ENCODE measurements around the gene OSBPL5.

OSBPL5 gene

DNA sequence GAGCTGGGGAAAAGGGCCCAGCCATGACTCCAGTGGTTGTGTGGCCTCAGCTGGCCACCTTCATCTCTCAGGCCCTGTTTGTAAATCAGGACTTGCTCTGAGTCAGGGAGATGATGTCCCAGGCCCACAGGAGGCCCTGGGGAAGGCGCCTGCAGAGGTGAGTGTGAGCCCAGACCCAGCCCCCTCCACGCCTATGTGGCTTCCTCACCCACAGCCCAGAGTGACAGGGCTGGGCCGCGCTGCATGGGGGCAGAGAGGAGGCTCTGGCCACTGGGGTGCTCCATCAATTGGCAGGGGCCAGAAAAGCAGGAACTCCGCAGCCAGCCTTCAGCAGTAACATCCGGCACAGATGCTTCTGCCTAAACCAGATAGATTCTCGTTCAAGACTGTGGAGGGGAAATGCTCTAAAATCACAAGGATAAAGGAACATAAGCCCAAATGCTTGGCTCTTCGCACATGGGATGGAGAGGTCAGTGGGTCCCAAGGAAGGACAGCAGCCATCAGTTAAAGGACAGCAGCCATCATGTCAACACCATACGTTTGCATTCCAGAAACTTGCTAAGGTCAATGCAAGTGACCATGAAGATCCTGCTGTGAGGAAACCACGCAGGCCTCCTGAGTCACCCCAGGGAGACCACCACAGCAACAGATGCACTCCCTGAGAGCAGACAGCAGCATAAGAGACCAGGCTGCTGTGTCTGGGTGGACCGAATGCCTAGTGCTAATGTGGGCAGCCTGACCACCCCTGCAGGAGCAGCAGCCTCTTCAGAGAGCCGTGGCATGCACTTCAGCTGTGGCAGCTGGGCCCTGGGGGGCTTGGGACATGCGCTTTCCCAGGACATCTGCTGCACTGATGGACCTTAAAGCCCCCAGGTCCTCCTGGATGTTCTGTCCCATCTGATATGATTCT is 28.3 kb downstream of the OSBPL5 start:
- intact Hi-C loops (cut with micrococcal nuclease), result no loop called here
- Mint-ChIP-seq H3K27ac (no peak overlapping the region), H3K27me3 (no peaks in the 10 kb centered on the region), H3K9me3 (no peaks in the 10 kb centered on the region), H3K36me3 (ENCODE audit: low read depth) (peaks cover 24% of the 10 kb centered on the region), H3K4me3 (no peak overlapping the region), H3K4me1 (ENCODE audit: low read depth) (peaks cover 82% of the 10 kb centered on the region)

DNA sequence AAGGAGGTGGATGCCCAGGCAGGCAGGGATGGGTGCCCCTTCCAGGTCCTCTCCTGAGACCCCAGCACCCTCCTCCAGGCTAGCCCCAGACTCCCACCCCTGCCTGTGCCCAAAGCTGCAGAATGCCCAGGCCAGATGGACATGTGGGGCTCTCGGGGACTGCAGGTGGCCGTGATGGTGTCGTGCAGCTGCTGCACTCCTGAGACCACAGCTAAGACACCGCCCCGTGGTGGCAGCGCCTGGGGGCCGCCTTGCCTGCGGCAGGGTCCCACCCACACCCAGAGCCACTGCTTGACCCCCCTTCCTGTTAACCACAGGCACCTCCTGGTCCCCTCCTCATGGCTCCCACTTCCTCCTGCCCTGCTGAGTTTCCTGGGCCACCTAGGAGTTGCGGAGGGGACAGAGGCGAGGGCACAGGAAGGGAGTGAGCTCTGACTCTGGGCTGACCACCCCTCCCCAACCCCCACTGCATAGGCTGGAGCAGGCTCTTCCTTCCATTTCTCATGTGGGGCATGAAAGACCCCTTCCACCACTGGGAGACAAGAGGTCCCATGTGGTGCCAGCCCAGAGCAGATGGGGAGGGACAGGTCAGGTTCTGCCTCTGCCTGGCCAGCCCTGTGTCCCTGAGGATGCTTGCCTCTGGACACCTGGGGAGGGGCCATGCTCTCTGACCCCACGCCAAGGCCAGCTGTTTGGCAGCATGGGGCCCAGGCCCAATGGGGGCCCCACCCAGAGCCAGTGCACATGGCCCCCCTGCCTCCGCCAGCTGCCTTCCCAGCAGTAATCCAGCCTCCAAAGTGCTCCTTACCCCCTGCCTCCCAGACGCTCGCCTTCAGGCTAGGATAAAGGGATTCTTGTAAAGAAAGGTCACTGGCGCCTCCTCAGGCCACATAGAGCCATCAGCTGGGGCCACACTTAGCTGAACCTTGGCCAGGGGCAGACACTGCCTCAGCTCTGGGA is 29.3 kb downstream of the OSBPL5 start:
- Mint-ChIP-seq H3K9me3 (no peaks in the 10 kb centered on the region), H3K4me1 (ENCODE audit: low read depth) (peaks cover 76% of the 10 kb centered on the region), H3K27ac (no peak overlapping the region), H3K4me3 (no peak overlapping the region), H3K27me3 (no peaks in the 10 kb centered on the region), H3K36me3 (ENCODE audit: low read depth) (peaks cover 18% of the 10 kb centered on the region)
- intact Hi-C loops (cut with micrococcal nuclease), result no loop called here

DNA sequence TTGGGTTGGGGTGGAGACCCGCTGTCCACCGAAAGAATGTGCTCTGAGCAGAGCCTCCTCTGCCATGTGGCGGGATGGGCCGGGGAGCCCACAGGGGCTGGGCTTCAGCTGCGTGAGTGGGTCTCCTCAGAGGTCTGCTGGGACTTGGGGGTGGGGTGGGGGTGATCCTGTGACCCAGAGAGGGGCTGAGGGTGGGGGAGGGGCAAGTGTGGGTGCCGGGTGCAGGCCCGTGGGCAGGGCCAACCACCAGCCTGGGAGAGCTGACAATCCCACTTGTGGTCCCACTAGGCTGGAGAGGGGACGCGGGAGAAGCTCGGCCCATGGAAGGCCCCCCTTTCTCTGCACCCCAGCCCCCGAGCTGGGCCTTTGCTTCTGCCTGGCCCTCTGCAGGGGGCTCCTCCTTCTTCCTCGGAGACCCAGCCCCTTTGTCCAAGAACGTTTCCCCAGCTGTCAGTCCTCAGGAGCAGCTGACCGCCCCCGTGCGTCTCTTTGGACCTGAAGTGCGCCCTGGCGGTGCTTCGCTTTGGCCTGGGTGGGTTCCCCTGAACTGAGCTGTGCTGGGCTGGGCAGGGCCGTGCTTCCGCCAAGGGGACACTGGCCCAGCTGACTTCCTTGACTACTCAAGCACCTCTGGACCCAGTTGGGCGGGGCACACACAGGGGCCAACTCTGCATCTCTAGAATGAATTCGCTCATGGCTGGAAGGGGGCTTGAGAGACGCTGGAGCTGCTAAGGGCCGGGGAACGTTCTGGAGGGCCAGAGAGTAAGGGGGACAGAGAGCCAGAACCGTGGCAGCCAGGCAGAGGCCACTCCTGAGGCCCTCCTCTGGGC is 30.2 kb downstream of the OSBPL5 start:
- H3K27me3 Mint-ChIP-seq, result no peaks in the 10 kb centered on the region
- H3K4me3 Mint-ChIP-seq, result no peak overlapping the region
- H3K4me1 Mint-ChIP-seq (ENCODE audit: low read depth), result peaks cover 69% of the 10 kb centered on the region
- peaks cover 18% of the 10 kb centered on the region for H3K36me3 Mint-ChIP-seq (ENCODE audit: low read depth)
- no peaks in the 10 kb centered on the region for H3K9me3 Mint-ChIP-seq
- H3K27ac Mint-ChIP-seq, result no peak overlapping the region
- intact Hi-C loops (cut with micrococcal nuclease), result no loop called here

DNA sequence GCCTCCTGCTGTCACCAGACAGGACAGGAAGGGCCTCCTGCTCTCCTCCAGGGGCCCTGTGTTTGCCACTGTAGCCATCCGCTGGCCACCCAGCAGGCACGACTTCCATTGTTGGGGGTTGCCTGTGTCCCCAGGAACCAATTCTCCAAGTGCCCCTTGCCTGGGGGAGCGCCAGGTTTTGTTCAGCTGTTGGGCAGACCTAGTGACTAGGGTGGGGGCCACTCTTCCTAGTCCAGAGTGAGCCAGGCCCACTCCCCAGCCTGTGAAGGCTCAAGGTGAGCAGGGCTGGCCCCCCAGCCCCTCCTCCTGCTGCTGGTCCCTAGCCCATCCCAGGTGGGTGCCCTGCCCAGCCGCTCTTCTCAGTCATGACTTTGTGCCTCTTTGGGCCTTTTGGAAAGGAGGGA is 30.9 kb downstream of the OSBPL5 start:
- Mint-ChIP-seq H3K36me3 (ENCODE audit: low read depth) (peaks cover 16% of the 10 kb centered on the region), H3K4me3 (no peak overlapping the region)

DNA sequence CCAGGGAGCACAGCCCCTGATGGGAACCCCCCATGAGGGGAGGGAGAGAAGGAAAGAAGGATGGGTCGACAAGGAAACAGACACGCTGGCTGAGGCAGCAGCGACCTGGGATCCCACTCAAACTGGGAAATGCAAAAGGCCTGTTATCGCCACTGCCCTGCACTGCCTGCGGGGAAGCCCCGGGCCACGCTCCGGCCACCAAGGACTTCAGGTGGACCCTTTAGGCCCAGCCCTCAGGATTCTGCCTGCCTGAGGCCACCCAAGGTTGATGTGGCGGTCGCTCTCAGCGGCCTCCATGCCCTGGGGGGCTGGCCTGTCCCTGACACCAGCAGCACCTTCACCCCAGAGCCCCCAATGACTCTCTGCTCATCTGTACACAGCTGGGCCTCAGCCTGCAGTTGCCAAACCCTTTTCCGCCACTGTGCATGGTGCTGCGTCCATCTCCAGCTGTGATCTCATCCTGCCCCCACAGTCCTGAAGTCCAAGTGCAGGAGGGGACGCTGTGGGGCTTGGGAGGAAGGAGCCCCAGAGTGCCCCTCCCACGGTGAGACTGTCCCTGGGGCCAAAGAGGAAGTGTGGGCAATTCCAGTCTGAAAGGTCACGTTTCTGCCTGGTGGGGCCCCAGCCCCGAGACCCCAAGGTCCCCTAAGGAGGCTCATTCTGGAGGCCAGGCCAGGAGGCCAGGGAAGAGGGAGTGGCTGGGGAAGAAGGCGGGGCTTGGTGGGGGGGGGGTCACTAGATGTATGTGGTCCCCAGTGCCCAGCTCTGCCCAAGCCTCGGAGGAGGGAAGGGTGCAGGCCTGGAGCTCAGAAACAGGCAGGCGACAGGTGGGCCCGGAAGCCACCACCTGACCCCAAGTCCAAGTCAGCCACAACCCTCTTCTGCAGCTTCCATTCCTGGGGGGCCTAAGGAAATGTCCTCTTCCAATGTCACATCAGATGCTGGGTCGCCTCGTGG is 31.6 kb downstream of the OSBPL5 start:
- peak overlapping the region; percentile 35 for H3K27ac Mint-ChIP-seq
- peaks cover 63% of the 10 kb centered on the region for H3K4me1 Mint-ChIP-seq (ENCODE audit: low read depth)
- H3K36me3 Mint-ChIP-seq (ENCODE audit: low read depth), result peaks cover 16% of the 10 kb centered on the region
- intact Hi-C loops (cut with micrococcal nuclease), result no loop called here
- no peaks in the 10 kb centered on the region for H3K9me3 Mint-ChIP-seq
- H3K4me3 Mint-ChIP-seq, result no peak overlapping the region
- H3K27me3 Mint-ChIP-seq, result no peaks in the 10 kb centered on the region

More for the DNA sequence above, 30.9 kb downstream of the OSBPL5 start:
- no peaks in the 10 kb centered on the region for H3K27me3 Mint-ChIP-seq
- H3K27ac Mint-ChIP-seq, result peak overlapping the region; percentile 35
- H3K4me1 Mint-ChIP-seq (ENCODE audit: low read depth), result peaks cover 64% of the 10 kb centered on the region
- H3K9me3 Mint-ChIP-seq, result no peaks in the 10 kb centered on the region
- intact Hi-C loops (cut with micrococcal nuclease), result no loop called here

DNA sequence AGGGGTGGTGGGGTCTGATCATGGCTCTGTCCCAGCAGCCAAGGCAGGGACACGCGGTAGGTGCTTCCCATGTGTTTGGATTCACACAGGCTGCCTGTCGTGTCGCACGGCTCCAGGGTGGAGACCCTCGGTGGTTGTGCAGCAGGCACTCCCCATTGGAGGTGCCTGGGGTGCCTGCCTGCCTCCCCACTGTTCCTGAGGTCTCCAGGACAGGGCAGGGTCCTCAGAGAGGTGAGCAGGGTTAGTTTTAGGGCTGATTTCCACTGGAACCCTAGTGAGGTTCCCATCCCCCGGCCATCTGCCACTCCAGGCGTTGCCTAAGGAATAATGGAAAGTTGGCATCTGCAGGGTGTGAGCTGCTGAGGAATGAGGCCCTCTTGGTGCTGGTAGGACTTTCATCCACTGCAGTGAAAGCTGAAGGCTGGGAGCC is 32.3 kb downstream of the OSBPL5 start:
- intact Hi-C loops (cut with micrococcal nuclease), result no loop called here
- peaks cover 66% of the 10 kb centered on the region for H3K4me1 Mint-ChIP-seq (ENCODE audit: low read depth)
- H3K36me3 Mint-ChIP-seq (ENCODE audit: low read depth), result peaks cover 21% of the 10 kb centered on the region
- H3K9me3 Mint-ChIP-seq, result no peaks in the 10 kb centered on the region
- no peak overlapping the region for H3K4me3 Mint-ChIP-seq
- peaks cover 3% of the 10 kb centered on the region for H3K27me3 Mint-ChIP-seq
- no peak overlapping the region for H3K27ac Mint-ChIP-seq

DNA sequence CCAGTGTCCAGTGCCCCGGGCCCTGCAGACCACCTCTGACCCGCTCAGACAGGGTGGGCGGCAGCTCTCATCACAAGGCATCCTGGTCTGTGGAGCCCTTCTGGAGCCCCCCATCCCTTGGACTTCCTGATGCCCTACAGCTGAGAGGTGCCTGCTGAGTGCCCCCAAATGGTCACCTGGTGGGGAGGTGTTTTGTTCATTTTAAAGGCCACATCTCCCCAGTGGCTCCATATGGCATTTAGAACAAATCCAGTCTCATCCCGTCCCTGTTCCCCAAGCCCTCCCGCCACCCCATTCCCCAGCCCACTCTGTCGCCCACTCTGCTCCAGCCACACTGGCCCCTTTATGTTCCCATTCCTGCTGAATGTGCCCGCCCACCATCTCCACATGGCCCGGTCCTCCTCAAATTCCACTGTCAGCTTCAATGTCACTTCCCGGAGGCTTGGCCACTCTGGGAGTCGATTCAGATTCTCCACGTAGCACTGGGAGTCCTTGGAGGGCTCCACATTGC is 32.8 kb downstream of the OSBPL5 start:
- H3K9me3 Mint-ChIP-seq, result no peaks in the 10 kb centered on the region
- peaks cover 63% of the 10 kb centered on the region for H3K4me1 Mint-ChIP-seq (ENCODE audit: low read depth)
- H3K36me3 Mint-ChIP-seq (ENCODE audit: low read depth), result peaks cover 25% of the 10 kb centered on the region
- intact Hi-C loops (cut with micrococcal nuclease), result no loop called here
- H3K27me3 Mint-ChIP-seq, result peaks cover 3% of the 10 kb centered on the region
- H3K27ac Mint-ChIP-seq, result no peak overlapping the region
- H3K4me3 Mint-ChIP-seq, result no peak overlapping the region

DNA sequence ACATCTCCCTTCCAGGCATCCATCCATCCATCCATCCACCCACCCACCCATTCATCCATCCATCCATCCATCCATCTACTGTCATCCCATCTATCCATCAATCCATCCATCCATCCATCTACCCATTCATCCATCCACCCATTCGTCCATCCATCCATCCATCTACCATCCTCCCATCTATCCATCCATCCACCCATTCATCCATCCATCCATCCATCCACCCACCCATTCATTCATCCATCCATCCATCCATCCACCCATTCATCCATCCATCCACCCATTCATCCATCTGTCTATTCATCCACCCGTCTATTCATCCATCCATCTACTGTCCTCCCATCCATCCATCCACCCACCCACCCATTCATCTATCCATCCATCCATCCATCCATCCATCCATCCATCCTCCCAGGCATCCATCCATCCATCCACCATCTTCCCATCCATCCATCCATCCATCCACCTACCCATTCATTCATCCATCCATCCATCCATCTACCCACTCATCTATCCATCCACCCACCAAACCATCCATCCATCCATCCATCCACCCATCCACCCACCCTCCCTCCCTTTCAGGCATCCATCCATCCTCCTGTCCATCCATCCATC is 33.7 kb downstream of the OSBPL5 start:
- intact Hi-C loops (cut with micrococcal nuclease), result no loop called here
- H3K4me1 Mint-ChIP-seq (ENCODE audit: low read depth), result peaks cover 62% of the 10 kb centered on the region
- H3K4me3 Mint-ChIP-seq, result no peak overlapping the region
- H3K27ac Mint-ChIP-seq, result no peak overlapping the region
- H3K36me3 Mint-ChIP-seq (ENCODE audit: low read depth), result peaks cover 32% of the 10 kb centered on the region
- no peaks in the 10 kb centered on the region for H3K9me3 Mint-ChIP-seq
- H3K27me3 Mint-ChIP-seq, result peaks cover 3% of the 10 kb centered on the region

DNA sequence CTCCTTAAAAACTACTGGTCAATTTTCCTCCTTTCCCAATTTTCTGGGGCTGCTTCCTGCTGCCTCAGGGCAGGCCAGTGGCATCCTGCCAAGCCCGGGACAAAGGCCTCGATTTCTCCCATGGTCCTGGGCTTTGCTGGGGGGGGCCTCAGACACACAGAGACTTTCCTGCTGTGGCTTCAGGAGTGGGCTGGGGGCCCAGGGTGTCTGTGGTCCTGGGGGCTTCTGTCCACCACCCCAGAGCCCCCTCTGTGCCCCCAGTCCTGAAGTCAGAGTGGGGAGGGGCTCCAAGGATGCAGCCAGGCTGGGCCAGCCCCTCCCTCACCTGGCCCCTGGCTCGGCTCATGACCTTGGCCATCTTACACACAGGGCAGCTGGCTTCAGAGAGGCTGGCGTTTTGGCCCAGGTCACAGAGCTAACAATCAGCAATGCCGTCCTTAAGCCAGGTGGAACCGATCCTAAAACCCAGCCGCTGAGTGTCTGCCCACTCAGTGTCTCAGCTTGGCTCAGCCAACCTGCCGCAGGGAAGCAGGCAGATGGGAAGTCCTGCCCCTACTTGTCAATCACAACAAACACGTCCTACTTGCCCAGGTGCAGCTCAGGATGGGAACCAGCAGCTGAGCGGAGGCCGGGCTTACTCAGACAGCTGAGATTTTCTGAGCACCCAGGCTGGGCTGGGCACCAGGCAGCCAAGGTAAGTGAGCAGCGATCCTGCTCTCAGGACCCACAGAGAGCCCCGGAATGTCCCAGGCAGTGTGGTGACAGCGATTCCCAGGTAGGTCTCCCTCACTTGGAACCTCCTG is 34.6 kb downstream of the OSBPL5 start:
- peaks cover 41% of the 10 kb centered on the region for H3K36me3 Mint-ChIP-seq (ENCODE audit: low read depth)
- H3K27ac Mint-ChIP-seq, result no peak overlapping the region
- peaks cover 3% of the 10 kb centered on the region for H3K27me3 Mint-ChIP-seq
- H3K4me3 Mint-ChIP-seq, result no peak overlapping the region
- intact Hi-C loops (cut with micrococcal nuclease), result no loop called here
- H3K9me3 Mint-ChIP-seq, result no peaks in the 10 kb centered on the region
- peaks cover 56% of the 10 kb centered on the region for H3K4me1 Mint-ChIP-seq (ENCODE audit: low read depth)

DNA sequence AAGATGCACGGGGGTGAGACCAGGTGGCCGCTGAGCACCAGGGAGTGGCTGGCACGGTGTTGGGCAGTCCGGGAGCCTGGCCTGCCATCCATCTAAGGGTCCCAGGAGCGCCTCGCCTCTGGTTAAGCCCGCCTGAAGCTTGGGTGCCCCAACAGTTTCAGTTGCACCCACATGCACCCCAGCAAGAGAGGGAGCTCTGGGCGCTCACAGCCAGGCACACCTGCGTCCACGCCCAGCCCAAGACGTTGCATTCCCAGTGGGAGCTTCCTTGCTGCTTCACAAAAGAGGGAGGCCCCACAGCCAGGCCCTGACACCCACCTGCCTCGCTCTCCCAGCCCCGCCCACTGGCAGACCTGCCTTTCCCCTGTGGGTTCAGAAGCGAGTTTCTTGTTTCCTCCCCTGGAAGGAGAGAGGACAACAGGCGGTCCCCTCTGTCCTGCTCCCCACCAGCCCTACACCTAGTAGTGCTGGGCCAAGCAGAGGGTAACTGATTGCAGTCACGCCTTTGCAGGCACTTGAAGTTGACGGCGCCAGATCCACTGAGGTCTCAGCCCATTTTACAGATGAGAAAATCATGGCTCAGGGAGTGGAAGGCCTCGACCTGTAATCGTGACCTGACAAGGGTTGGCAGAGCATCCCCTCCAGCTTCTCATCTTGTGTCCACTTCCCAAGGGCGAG is 35.4 kb downstream of the OSBPL5 start:
- Mint-ChIP-seq H3K27me3 (peaks cover 3% of the 10 kb centered on the region), H3K9me3 (no peaks in the 10 kb centered on the region), H3K36me3 (ENCODE audit: low read depth) (peaks cover 49% of the 10 kb centered on the region), H3K27ac (no peak overlapping the region), H3K4me3 (no peak overlapping the region), H3K4me1 (ENCODE audit: low read depth) (peaks cover 55% of the 10 kb centered on the region)
- intact Hi-C loops (cut with micrococcal nuclease), result no loop called here

DNA sequence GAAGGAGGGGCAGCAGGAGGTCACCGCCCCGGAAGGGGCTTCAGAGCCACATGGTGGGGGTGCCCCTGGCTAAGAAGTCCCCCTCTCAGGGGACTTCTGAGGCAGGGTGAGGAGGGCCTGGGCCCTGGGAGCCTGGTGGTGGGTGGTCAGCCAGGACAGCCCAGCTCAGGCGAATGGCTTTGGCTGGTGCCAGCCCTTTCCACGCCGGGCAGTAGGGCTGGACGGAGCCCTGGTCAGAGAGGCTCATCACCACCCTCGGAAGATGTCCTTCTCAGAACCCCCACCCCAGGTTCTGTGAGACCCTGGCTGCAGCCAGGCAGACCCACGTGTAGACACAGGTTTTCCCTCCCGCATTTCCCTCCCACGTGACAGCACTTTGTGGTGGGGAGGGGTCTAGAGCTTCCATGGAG is 35.9 kb downstream of the OSBPL5 start:
- peaks cover 54% of the 10 kb centered on the region for H3K36me3 Mint-ChIP-seq (ENCODE audit: low read depth)
- no peaks in the 10 kb centered on the region for H3K9me3 Mint-ChIP-seq
- intact Hi-C loops (cut with micrococcal nuclease), result no loop called here
- peaks cover 55% of the 10 kb centered on the region for H3K4me1 Mint-ChIP-seq (ENCODE audit: low read depth)
- H3K27ac Mint-ChIP-seq, result no peak overlapping the region
- no peak overlapping the region for H3K4me3 Mint-ChIP-seq
- peaks cover 3% of the 10 kb centered on the region for H3K27me3 Mint-ChIP-seq
